ENCODE measurements around the gene RALGPS2. TPM values are rescaled to one million over a fixed set of nuclear protein-coding genes. Genes with fewer than 3 reads are reported as not detected.

The RALGPS2 gene
- polyA plus RNA-seq, 1 of the 3 experiments (the other 2 are of a cell fraction): 5.1 TPM

GRCh38 chr1:178857126-178857525 is 132.1 kb downstream of the RALGPS2 start:
- Histone ChIP-seq H2AFZ (ENCODE audit: low read depth) (no peak overlapping the region), H3F3A (replicated peaks; ENCODE audit: insufficient read depth) (no peaks in the 10 kb centered on the region), H3K36me3 (replicated peaks in 1 of 2; ENCODE audit: control insufficient read depth in 1 of 2, insufficient read depth in 2 of 2, low read length in 1 of 2) (peaks cover 3 to 14% of the 10 kb centered on the region in 2 experiments), H3K4me3 (ENCODE audit: low read depth in 2 of 2, low read length in 1 of 2) (no peak overlapping the region), H3K4me1 (ENCODE audit: control insufficient read depth in 1 of 2, insufficient read depth in 2 of 2, low read depth in 1 of 2, low read length in 1 of 2) (no peaks in the 10 kb centered on the region; a peak in 1 of 4 replicates), H3K9me2 (no peaks in the 10 kb centered on the region), H3K4me2 (no peak overlapping the region), H3K9ac (no peak overlapping the region), H3K27ac (ENCODE audit: low read depth in 2 of 2, low read length in 1 of 2) (no peak overlapping the region), H3K79me2 (ENCODE audit: insufficient read depth) (no peaks in the 10 kb centered on the region), H3K27me3 (ENCODE audit: insufficient read depth) (no peaks in the 10 kb centered on the region), H3K9me3 (no peaks in the 10 kb centered on the region), H4K20me1 (ENCODE audit: insufficient read depth) (no peaks in the 10 kb centered on the region)
- ChIA-PET CTCF (interaction anchor here (0.7 to 1.3 kb wide), 3 partner anchors 9 to 145 kb away, joined by 3 to 4 read pairs (median 3); no protein-coding TSS in a partner anchor), POLR2A (no interaction called here)
- DNase-seq: no peak
- TF ChIP-seq EZH2phosphoT487 (IDR thresholded peaks at IDR 0.05; ENCODE audit: borderline replicate concordance, low read depth) (no peak), GABPA (IDR thresholded peaks at IDR 0.05; ENCODE audit: low read depth) (no peak), NRF1 (IDR thresholded peaks at IDR 0.05; ENCODE audit: low read depth, low read length) (no peak), RAD21 (IDR thresholded peaks at IDR 0.05; ENCODE audit: low read length) (no peak), FOXM1 (IDR thresholded peaks at IDR 0.05; ENCODE audit: low read depth) (no peak), YY1 (IDR thresholded peaks at IDR 0.05; ENCODE audit: low read depth) (no peak), ELF1 (IDR thresholded peaks at IDR 0.05) (no peak), SMC3 (IDR thresholded peaks at IDR 0.05; ENCODE audit: low read depth, low read length) (no peak)
- WGBS (ENCODE audit: low lambda C conversion rate): 100% methylated on average over 2 of the region's 2 CpGs

DNA sequence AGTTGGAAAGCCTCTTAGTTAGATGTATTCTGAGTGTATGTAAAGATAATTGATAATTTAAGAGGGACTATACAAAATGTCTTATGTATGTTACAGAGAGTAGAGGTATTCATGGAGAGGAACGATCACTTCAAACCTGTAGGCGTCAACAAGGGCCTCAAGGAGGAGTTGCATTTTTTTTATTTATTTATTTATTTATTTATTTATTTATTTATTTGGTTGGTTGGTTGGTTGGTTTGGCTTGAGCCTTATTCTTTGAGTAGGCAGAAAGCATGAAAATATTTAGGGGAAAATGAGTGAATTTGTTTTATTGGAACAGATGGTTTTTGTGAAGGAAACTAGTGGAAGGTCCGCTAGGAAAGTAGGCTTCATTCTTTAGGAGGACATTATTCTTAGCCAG is 137.4 kb downstream of the RALGPS2 start:
- Histone ChIP-seq H3K9ac (no peak overlapping the region), H3K27ac (ENCODE audit: low read depth in 2 of 2, low read length in 1 of 2) (no peak overlapping the region), H3K4me1 (ENCODE audit: control insufficient read depth in 1 of 2, insufficient read depth in 2 of 2, low read depth in 1 of 2, low read length in 1 of 2) (peaks cover 0 to 2% of the 10 kb centered on the region in 2 experiments; a peak in 3 of 4 replicates), H3K27me3 (ENCODE audit: insufficient read depth) (no peaks in the 10 kb centered on the region), H3F3A (replicated peaks; ENCODE audit: insufficient read depth) (no peaks in the 10 kb centered on the region), H3K9me3 (no peaks in the 10 kb centered on the region), H3K36me3 (replicated peaks in 1 of 2; ENCODE audit: control insufficient read depth in 1 of 2, insufficient read depth in 2 of 2, low read length in 1 of 2) (peaks cover 2 to 12% of the 10 kb centered on the region in 2 experiments), H2AFZ (ENCODE audit: low read depth) (no peak overlapping the region), H3K9me2 (no peaks in the 10 kb centered on the region), H3K4me2 (no peak overlapping the region), H3K4me3 (ENCODE audit: low read depth in 2 of 2, low read length in 1 of 2) (no peak overlapping the region), H3K79me2 (ENCODE audit: insufficient read depth) (no peaks in the 10 kb centered on the region), H4K20me1 (ENCODE audit: insufficient read depth) (no peaks in the 10 kb centered on the region)
- TF ChIP-seq, protein P1, sequence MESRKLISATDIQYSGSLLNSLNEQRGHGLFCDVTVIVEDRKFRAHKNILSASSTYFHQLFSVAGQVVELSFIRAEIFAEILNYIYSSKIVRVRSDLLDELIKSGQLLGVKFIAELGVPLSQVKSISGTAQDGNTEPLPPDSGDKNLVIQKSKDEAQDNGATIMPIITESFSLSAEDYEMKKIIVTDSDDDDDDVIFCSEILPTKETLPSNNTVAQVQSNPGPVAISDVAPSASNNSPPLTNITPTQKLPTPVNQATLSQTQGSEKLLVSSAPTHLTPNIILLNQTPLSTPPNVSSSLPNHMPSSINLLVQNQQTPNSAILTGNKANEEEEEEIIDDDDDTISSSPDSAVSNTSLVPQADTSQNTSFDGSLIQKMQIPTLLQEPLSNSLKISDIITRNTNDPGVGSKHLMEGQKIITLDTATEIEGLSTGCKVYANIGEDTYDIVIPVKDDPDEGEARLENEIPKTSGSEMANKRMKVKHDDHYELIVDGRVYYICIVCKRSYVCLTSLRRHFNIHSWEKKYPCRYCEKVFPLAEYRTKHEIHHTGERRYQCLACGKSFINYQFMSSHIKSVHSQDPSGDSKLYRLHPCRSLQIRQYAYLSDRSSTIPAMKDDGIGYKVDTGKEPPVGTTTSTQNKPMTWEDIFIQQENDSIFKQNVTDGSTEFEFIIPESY (IDR thresholded peaks at IDR 0.05; ENCODE audit: borderline replicate concordance, low read depth): no peak
- TF ChIP-seq YY1 (IDR thresholded peaks at IDR 0.05; ENCODE audit: low read depth) (no peak), POLR2AphosphoS5 (IDR thresholded peaks at IDR 0.05; ENCODE audit: low read depth, low read length) (no peak), USF1 (IDR thresholded peaks at IDR 0.05; ENCODE audit: borderline replicate concordance, low read depth) (no peak), FOXJ3 (CRISPR knock-in tag; IDR thresholded peaks at IDR 0.05) (no peak), TAF1 (IDR thresholded peaks at IDR 0.05; ENCODE audit: borderline replicate concordance, low read depth, low read length) (no peak), RAD21 (IDR thresholded peaks at IDR 0.05; ENCODE audit: low read length) (no peak), MXI1 (IDR thresholded peaks at IDR 0.05; ENCODE audit: low read depth, low read length) (no peak), ELF1 (IDR thresholded peaks at IDR 0.05) (no peak), TCF12 (IDR thresholded peaks at IDR 0.05) (no peak), CHD2 (IDR thresholded peaks at IDR 0.05; ENCODE audit: low read length, partially characterized antibody) (no peak), RCOR1 (IDR thresholded peaks at IDR 0.05; ENCODE audit: low read length) (no peak)
- CTCF ChIA-PET: no interaction called here
- POLR2A ChIA-PET: no interaction called here
- no peak for DNase-seq
- WGBS (ENCODE audit: low lambda C conversion rate): 98% methylated on average over 3 of the region's 3 CpGs
